GM12875 (cell line): ENCODE results near the gene KCNH2.
A peak's percentile ranks its signal among the peaks of the same experiment; 100 is the strongest.

Source experiments
- H3K4me3 ChIP-seq: one replicate; pipeline ENCODE4 v1.5.1; 2011; ENCODE audit warnings: low read depth, low read length, control low read depth
- TF ChIP-seq, protein P1 (sequence below): IDR thresholded peaks from 2 replicates; pipeline ENCODE4 v1.5.1; 2011; ENCODE audit warnings: low read depth, mild to moderate bottlenecking, control low read depth, inconsistent platforms, low read length, moderate library complexity, borderline replicate concordance; ENCODE audit not compliant: insufficient read depth

KCNH2 gene

DNA sequence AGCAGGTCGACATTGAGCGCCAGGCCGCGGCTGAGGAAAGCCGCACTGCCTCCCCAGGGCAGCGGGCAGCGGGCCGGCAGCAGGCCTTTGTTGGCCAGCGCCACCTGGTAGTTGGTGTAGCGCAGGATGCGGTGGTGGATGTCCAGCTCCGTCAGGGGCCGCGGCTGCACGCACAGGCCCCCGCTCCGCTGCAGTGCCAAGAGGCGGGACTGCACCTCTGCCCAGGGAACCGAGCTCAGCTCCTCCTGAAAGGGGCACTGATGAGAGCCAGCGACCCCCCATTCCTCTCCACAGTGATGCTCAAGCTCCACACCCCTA is 41.0 kb upstream of the KCNH2 start:
- TF ChIP-seq, protein P1, sequence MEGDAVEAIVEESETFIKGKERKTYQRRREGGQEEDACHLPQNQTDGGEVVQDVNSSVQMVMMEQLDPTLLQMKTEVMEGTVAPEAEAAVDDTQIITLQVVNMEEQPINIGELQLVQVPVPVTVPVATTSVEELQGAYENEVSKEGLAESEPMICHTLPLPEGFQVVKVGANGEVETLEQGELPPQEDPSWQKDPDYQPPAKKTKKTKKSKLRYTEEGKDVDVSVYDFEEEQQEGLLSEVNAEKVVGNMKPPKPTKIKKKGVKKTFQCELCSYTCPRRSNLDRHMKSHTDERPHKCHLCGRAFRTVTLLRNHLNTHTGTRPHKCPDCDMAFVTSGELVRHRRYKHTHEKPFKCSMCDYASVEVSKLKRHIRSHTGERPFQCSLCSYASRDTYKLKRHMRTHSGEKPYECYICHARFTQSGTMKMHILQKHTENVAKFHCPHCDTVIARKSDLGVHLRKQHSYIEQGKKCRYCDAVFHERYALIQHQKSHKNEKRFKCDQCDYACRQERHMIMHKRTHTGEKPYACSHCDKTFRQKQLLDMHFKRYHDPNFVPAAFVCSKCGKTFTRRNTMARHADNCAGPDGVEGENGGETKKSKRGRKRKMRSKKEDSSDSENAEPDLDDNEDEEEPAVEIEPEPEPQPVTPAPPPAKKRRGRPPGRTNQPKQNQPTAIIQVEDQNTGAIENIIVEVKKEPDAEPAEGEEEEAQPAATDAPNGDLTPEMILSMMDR, result no peak
- H3K4me3 ChIP-seq, result no peak overlapping the region

DNA sequence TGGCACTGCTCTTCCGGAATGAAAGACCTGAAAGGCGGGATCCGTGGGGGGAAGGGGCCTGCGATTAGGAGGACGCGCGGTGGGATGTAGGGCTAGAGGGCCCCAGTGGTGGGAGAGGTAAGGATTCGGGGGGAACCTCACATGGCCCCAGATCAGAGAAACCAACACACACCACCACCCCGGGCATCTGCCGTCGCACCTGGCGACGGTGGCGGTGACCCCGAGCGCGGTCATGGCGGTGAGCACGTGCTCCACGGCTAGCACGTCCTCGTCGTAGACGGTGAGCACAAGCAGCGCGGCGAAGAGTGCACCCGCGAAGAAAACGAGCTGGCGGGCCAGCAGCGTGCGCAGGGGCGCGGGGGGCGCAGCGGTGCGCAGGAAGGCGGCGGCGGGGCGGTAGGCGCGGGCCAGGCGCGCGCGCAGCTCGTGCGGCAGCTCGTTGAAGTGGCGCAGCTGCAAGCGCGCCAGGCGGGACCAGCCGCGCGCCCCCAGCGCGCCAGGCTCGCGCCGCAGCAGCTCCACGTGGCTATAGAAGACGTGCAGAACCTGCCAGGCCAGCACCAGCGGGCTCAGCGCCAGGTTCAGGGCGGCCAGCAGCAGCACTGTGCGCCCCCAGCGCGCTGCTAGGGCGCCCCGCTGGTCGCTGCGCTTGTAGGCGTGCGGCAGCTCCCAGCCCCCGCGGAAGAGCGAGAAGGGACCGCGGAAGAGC is 40.5 kb upstream of the KCNH2 start:
- H3K4me3 ChIP-seq, result no peak overlapping the region
- TF ChIP-seq, protein P1, result no peak

DNA sequence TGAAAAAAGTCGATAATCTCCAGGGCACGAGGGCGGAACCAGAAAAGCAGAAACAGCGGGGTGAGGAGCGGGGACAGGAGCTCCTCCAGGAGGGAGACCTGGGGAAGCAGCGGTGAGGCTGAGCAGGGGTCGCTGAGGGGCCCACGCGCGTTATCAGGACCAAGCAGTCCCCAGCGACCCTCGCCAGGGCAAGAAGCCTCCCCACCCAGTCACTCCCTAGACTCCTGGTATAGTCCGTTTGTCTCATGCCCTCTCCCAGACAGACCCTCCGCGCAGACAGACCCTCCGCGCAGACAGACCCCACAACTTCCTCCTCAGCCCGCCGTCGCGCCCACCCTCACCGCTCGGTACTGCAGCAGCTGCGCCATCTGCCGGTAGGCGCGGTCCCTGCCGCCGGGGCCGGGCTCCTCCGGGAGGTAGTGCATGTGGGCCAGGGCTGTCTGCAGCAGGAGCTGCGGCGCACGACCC is 39.9 kb upstream of the KCNH2 start:
- H3K4me3 ChIP-seq, result no peak overlapping the region
- TF ChIP-seq, protein P1, result peak; percentile 98

DNA sequence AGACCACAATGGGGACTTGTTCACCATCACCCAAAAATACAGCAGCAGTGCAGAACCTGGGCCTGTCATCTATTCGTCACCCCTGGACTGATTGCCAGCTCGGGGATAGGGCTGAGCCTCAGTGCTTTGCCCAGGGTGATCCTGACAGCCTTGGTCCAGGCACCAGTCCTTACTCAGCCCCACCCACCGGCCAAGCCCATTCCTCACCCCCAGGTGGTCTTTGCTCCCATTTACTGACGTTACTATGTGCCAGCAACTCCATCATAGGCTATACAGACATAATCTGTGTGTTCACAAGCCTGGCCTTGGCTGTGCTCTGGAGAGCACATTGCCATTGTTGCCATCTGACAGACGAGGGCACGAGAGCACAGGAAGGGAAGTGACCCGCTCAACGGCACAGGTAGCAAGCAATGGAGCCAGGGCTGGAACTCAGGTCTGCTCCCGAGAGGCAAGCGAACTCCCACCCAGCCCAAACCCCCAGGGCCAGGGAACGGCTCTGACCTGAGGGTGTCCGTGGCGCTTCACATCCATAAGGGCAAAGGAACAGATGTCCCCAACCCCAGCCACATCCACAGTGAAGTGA is 39.3 kb upstream of the KCNH2 start:
- TF ChIP-seq, protein P1, result no peak
- no peak overlapping the region for H3K4me3 ChIP-seq

DNA sequence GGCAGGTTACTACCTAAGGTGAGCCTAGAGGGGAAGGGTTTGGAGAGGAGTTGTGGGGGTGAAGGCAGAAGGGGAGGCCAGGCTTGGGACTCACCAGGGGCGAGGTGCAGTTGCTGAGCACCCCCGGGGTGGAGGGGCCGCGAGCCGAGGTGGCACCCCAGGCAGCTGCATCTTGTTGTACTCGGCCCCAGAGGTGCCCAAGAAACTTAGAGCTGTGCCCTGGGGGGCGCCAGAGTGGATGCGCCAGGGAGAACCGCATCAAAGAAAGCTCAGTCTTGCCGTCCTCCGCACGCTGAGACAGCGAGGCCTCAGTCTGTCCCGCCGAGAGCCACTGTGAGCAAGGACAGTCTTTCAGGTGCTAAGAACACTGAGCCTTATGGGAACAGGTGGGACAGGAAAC is 38.8 kb upstream of the KCNH2 start:
- TF ChIP-seq, protein P1, result no peak

DNA sequence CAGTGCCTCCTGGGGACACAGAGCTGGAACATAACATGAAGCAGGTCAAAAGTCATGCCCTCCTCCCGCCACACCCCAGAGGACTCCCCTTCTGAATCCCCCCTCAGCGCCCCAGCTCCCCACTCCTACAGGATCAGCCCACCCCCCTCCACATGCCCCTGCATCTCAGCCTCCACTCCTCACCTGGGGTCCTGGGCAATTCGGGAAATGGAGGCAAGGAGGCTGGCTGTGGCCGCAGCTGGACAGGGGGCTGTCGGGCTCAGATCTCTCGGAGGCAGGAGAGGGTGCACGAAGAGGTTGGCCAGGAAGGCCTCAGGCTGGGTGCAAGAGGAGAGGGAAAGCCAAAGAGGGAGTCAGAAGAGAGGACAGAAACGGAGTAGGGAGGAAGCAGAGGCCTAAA is 38.4 kb upstream of the KCNH2 start:
- TF ChIP-seq, protein P1, result no peak
- no peak overlapping the region for H3K4me3 ChIP-seq

More for the DNA sequence above, 38.8 kb upstream of the KCNH2 start:
- H3K4me3 ChIP-seq, result no peak overlapping the region

DNA sequence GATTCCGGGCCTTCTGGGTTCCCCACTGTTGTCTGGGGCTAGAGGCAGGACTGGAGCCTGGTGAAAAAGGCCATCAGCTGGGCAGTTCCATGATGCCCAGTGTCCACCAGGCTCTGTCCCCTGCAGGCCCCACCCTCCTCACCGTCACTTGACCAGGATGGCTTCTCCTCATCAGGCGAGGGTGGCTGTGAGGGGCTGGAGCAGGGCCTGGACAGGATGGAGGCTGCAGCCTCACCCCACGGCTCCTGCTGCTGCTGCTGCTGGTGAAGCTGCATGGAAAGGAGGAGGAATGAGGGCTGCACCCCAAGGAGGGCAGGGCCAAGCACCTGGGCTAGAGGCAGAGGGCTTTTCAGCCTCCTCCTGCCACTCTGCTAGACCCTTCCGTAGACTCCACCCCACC is 37.8 kb upstream of the KCNH2 start:
- TF ChIP-seq, protein P1, result no peak
- no peak overlapping the region for H3K4me3 ChIP-seq
